ENCODE results near the gene TMEM132E.

Gene TMEM132E

DNA sequence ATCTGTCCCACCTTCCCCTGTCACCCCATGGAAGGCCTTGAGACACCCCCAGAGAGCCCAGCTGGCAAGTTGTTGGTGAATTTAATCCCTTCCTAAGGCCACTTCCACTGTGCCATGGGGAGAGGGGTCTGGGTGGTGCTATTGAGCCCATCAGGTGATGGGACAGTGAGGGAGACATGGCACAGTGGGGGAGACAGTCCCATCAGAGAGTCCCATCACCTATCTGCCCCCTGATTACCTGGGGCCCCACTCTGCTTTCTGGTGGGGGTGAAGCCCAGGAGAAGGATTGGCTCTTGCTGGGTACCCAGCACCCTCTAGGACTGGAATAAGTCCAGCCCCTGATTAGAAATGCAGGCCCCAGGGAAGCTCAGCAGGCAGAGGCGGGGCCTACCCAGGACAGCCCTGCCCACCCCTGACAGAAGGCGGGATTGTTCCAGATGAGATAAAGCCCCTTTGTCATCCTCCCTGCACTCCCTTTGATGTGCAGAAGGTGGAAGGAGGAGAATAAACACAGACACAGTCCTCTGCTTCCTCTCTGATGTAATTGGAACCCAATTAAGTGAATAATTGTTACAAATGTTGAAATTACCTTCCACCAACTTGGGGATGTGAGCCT is 18.9 kb downstream of the TMEM132E start:
- TF ChIP-seq, protein P1, sequence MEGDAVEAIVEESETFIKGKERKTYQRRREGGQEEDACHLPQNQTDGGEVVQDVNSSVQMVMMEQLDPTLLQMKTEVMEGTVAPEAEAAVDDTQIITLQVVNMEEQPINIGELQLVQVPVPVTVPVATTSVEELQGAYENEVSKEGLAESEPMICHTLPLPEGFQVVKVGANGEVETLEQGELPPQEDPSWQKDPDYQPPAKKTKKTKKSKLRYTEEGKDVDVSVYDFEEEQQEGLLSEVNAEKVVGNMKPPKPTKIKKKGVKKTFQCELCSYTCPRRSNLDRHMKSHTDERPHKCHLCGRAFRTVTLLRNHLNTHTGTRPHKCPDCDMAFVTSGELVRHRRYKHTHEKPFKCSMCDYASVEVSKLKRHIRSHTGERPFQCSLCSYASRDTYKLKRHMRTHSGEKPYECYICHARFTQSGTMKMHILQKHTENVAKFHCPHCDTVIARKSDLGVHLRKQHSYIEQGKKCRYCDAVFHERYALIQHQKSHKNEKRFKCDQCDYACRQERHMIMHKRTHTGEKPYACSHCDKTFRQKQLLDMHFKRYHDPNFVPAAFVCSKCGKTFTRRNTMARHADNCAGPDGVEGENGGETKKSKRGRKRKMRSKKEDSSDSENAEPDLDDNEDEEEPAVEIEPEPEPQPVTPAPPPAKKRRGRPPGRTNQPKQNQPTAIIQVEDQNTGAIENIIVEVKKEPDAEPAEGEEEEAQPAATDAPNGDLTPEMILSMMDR (IDR thresholded peaks at IDR 0.05; ENCODE audit: low read depth, low read length, missing control alignments) = no peak
- H3K4me3 ChIP-seq (replicated peaks; ENCODE audit: low read depth, low read length) = no peak overlapping the region
- no peak for DNase-seq (ENCODE audit: extremely low read depth, low read depth)

GRCh38 chr17:34601416-34601815 is 22.0 kb downstream of the TMEM132E start:
- TF ChIP-seq, protein P1 (IDR thresholded peaks at IDR 0.05; ENCODE audit: low read depth, low read length, missing control alignments) = no peak
- no peak for DNase-seq (ENCODE audit: extremely low read depth, low read depth)
- H3K4me3 ChIP-seq (replicated peaks; ENCODE audit: low read depth, low read length) = no peak overlapping the region

- TF ChIP-seq, protein P1 (IDR thresholded peaks at IDR 0.05; ENCODE audit: low read depth, low read length, missing control alignments) = no peak
- no peak for DNase-seq (ENCODE audit: extremely low read depth, low read depth)
- H3K4me3 ChIP-seq (replicated peaks; ENCODE audit: low read depth, low read length) = no peak overlapping the region
These were observed 24.6 kb downstream of the TMEM132E start for GRCh38 chr17:34603974-34604373.

DNA sequence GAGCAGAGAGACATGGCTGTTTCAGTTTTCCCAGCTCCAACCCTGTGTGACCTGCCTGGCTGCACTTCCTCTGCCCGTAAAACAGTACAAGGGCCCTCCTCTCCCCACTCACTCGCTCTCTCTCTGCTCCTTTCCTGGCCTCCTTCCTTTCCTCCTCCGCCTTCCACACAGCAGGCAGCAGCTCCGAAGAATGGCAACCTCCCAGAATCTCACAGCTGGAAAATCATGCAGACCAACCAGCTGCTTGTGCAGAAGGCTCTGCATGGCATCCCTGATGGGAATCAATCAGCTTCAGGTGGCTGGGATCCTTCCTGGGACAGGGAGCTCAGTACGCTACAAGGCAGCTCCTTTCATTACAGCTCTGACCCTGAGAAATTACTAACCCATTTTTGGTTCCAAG is 27.4 kb downstream of the TMEM132E start:
- TF ChIP-seq, protein P1 (IDR thresholded peaks at IDR 0.05; ENCODE audit: low read depth, low read length, missing control alignments) = no peak
- DNase-seq (ENCODE audit: extremely low read depth, low read depth) = no peak
- H3K4me3 ChIP-seq (replicated peaks; ENCODE audit: low read depth, low read length) = no peak overlapping the region

DNA sequence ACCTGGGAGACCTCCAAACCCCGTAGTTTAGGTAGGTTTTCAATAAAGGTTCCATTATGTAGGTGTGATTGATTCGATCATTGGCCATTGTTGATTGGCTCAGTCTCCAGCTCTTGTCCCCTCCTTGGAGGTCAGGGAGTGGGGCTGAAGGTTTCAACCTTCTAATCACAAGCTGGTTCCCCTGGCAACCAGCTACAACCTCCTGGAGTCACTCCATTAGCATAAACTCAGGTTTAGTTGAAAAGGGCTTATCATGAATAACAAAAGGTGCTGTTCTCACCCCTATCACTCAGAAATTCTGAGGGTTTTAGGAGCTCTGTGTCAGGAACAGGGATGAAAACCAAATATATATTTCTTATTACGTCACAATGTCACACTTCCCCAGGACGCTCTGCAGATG is 28.5 kb downstream of the TMEM132E start:
- no peak for DNase-seq (ENCODE audit: extremely low read depth, low read depth)
- H3K4me3 ChIP-seq (replicated peaks; ENCODE audit: low read depth, low read length) = no peak overlapping the region
- TF ChIP-seq, protein P1 (IDR thresholded peaks at IDR 0.05; ENCODE audit: low read depth, low read length, missing control alignments) = no peak

DNA sequence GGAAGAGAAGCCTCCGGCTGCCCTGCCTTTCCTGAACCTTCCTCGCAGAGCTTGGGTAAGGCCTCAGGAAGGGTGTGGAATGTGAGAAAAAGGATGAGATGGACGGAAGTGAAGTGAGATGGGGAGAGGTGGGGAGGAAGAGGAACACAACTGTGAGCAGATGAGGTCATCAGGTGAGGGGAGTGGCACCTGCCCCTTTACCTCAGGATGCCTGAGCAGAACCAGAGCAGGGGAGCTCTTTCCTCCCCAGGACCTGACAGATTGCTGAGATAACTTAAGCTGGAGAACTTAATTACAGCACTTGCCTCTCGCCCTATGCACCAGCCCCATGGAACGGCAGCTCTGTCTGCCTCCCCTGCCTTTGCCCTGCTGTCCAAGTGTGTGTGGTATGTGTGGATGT is 29.8 kb downstream of the TMEM132E start:
- H3K4me3 ChIP-seq (replicated peaks; ENCODE audit: low read depth, low read length) = no peak overlapping the region
- DNase-seq (ENCODE audit: extremely low read depth, low read depth) = no peak
- TF ChIP-seq, protein P1 (IDR thresholded peaks at IDR 0.05; ENCODE audit: low read depth, low read length, missing control alignments) = no peak

DNA sequence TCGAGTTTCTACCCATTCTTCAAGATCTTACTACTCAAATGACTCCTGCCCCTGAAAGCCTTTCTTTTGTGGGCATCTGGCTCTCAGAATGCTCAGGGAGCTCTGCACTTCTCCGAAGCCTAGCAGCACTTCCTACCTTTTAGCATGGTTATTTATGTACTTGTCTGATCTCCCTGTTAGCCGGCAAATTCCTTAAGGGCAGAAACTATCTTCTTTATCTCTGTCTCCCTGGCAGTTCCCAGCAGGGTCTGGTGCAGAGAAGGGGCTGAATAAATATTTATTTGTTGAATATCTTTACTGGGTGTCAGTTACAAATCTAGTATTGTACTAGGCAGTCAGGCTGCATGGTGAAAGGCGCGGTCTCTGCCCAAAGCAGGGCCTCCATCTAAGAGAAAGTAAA is 30.7 kb downstream of the TMEM132E start:
- DNase-seq (ENCODE audit: extremely low read depth, low read depth) = no peak
- TF ChIP-seq, protein P1 (IDR thresholded peaks at IDR 0.05; ENCODE audit: low read depth, low read length, missing control alignments) = no peak
- H3K4me3 ChIP-seq (replicated peaks; ENCODE audit: low read depth, low read length) = no peak overlapping the region
